Right lobe of liver (tissue), 6 donors: ENCODE data around the gene GSDMA. TPM values are rescaled to one million over a fixed set of nuclear protein-coding genes. Genes with fewer than 3 reads are reported as not detected.
"Not testable (repeated sequence)": the region's sequence is repeated elsewhere in the genome, so short reads cannot be mapped to it uniquely, and the experiment has no call there.

Source experiments
- ATAC-seq, 4 donors: fragments of 200-7000 bp; cut with Tn5 transposase; one replicate each; pipeline ENCODE4 v1.9.1; 2020; ENCODE audit warnings: mild to moderate bottlenecking in 4 of 4, moderate library complexity in 4 of 4
- DNase-seq, 3 donors: peaks; one replicate each; pipeline ENCODE4 v3.0.0-alpha.2; 2020
- H3K27ac ChIP-seq, 3 donors: fragments of 200-600 bp; one replicate each; pipeline ENCODE4 v1.8.0; 2022
- H3K27me3 ChIP-seq, 2 donors: fragments of 200-600 bp; one replicate each; pipeline ENCODE4 v1.8.0; 2022
- H3K36me3 ChIP-seq, 4 donors: fragments of 200-600 bp; sonication (generic) in 1 of 4; one replicate each; pipeline versions ENCODE4 v1.5.1 to v1.8.0; 2017 to 2022; ENCODE audit warnings: control low read depth in 1 of 4
- H3K4me1 ChIP-seq, 4 donors: fragments of 200-600 bp; sonication (generic) in 1 of 4; one replicate each; pipeline versions ENCODE4 v1.5.1 to v1.8.0; 2017 to 2022; ENCODE audit warnings: control low read depth in 1 of 4
- H3K4me3 ChIP-seq, 3 donors: fragments of 200-600 bp; one replicate each; pipeline ENCODE4 v1.8.0; 2022
- H3K9me3 ChIP-seq, 4 donors: fragments of 200-600 bp; sonication (generic) in 1 of 4; one replicate each; pipeline versions ENCODE4 v1.5.1 to v1.8.0; 2017 to 2022; ENCODE audit warnings: control low read depth in 1 of 4
- CTCF ChIP-seq, 4 donors: fragments of 200-600 bp in 3 of 4; fragments of 450-650 bp in 1 of 4; IDR thresholded peaks; one replicate each; pipeline versions ENCODE4 v1.5.1 to v1.8.0; 2016 to 2022; ENCODE audit warnings: antibody characterized with exemption in 4 of 4, mild to moderate bottlenecking in 2 of 4
- POLR2A ChIP-seq: fragments of 450-650 bp; IDR thresholded peaks from one replicate; pipeline ENCODE4 v1.6.1; 2017; ENCODE audit warnings: antibody characterized with exemption, mild to moderate bottlenecking
- WGBS: methylation state at CpG from one replicate; pipeline ENCODE4 v1.1.6; 2018; ENCODE audit warnings: low coverage, low lambda C conversion rate; ENCODE audit not compliant: insufficient coverage; ENCODE audit errors: missing lambda C conversion rate; 5-methylcytosine and 5-hydroxymethylcytosine counted together
- intact Hi-C, 2 donors: fragments of 100-400 bp; cut with DNase I; formaldehyde crosslinking; loops; one replicate each; pipeline versions ENCODE4 v1.11.2 to v1.14.1; 2022
- total RNA-seq, 6 experiments: library from RNA; depleted of rRNA in 2 of 6; stranded (reverse); fragments of >200 nt in 2 of 6; fragmentation: NEBNext Ultra II Directional in 3 of 6; extraction: Animal tissue kit (Norgen Biotek cat#: 25700) in 3 of 6; gene quantifications; one replicate each; pipeline versions ENCODE4 v1.1.0 to v1.2.4, GENCODE V29; 2016 to 2023
- donor health status: DM: no; HTN: yes; CAD: no.
- donor health status: DM: no; HTN: no; CAD: no.
- donor health status: DM: no; HTN: no; CAD: no.
- donor health status: DM: no; HTN: yes; CAD: no.
- donor health status: DM: no; HTN: yes; CAD: no.

GSDMA gene
- total RNA-seq, 6 experiments from 2014 or later: 0.42 to 0.99 TPM; not detected in 4

- ATAC-seq: no peak
- intact Hi-C loops: no loop called here
- Histone ChIP-seq H3K9me3 (no peaks in the 10 kb centered on the region), H3K36me3 (no peaks in the 10 kb centered on the region), H3K27me3 (no peaks in the 10 kb centered on the region), H3K4me1 (no peaks in the 10 kb centered on the region), H3K4me3 (no peak overlapping the region), H3K27ac (no peak overlapping the region)
- no peak for TF ChIP-seq CTCF (IDR thresholded peaks at IDR 0.05)
- TF ChIP-seq POLR2A: no peak
- WGBS: 87% methylated on average over 6 of the region's 7 CpGs
- no peak for DNase-seq
Observed at GRCh38 chr17:40004712-40005111, 41.9 kb downstream of the GSDMA start.

GRCh38 chr17:40005520-40005919 lies 42.7 kb downstream of the GSDMA start:
- 96% methylated on average over 3 of the region's 6 CpGs for WGBS
- ATAC-seq: no peak
- H3K4me3 ChIP-seq: no peak overlapping the region
- H3K27me3 ChIP-seq: no peaks in the 10 kb centered on the region
- no peaks in the 10 kb centered on the region for H3K36me3 ChIP-seq
- intact Hi-C loops: no loop called here
- H3K4me1 ChIP-seq: no peaks in the 10 kb centered on the region
- no peak for TF ChIP-seq CTCF (IDR thresholded peaks at IDR 0.05)
- no peak for TF ChIP-seq POLR2A
- no peak for DNase-seq
- H3K27ac ChIP-seq: no peak overlapping the region
- H3K9me3 ChIP-seq: no peaks in the 10 kb centered on the region

GRCh38 chr17:40010946-40011500 lies 48.2 kb downstream of the GSDMA start:
- not testable (repeated sequence) for H3K4me3 ChIP-seq, DNase-seq, H3K27me3 ChIP-seq, H3K9me3 ChIP-seq, H3K27ac ChIP-seq, ATAC-seq, H3K36me3 ChIP-seq, H3K4me1 ChIP-seq
- intact Hi-C loops: loop anchor here (10.0 kb wide), 4 partner anchors 64 to 184 kb away; partner anchors contain the start of gene RAPGEFL1 (in 1 of the 2)
- WGBS: no CpG with 5 or more reads among the region's 38 CpGs

DNA sequence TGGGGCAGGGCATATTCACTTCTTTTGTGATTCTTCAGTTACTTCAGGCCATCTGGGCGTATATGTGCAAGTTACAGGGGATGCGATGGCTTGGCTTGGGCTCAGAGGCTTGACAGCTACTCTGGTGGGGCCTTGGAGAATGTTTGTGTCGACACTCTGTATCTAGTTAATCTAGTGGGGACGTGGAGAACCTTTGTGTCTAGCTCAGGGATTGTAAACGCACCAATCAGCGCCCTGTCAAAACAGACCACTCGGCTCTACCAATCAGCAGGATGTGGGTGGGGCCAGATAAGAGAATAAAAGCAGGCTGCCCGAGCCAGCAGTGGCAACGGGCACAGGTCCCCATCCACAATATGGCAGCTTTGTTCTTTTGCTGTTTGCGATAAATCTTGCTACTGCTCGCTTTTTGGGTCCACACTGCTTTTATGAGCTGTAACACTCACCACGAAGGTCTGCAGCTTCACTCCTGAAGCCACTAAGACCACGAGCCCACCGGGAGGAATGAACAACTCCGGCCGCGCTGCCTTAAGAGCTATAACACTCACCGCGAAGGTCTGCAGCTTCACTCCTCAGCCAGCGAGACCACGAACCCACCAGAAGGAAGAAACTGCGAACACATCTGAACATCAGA lies 49.3 kb downstream of the GSDMA start:
- H3K27ac ChIP-seq, H3K27me3 ChIP-seq, ATAC-seq, H3K4me3 ChIP-seq, H3K9me3 ChIP-seq, H3K4me1 ChIP-seq, DNase-seq, H3K36me3 ChIP-seq: not testable (repeated sequence)
- WGBS: 55% methylated on average over 12 of the region's 22 CpGs
- intact Hi-C loops: loop anchor here (10.0 kb wide), 4 partner anchors 63 to 183 kb away; partner anchors contain the start of gene RAPGEFL1 (in 1 of the 2)

DNA sequence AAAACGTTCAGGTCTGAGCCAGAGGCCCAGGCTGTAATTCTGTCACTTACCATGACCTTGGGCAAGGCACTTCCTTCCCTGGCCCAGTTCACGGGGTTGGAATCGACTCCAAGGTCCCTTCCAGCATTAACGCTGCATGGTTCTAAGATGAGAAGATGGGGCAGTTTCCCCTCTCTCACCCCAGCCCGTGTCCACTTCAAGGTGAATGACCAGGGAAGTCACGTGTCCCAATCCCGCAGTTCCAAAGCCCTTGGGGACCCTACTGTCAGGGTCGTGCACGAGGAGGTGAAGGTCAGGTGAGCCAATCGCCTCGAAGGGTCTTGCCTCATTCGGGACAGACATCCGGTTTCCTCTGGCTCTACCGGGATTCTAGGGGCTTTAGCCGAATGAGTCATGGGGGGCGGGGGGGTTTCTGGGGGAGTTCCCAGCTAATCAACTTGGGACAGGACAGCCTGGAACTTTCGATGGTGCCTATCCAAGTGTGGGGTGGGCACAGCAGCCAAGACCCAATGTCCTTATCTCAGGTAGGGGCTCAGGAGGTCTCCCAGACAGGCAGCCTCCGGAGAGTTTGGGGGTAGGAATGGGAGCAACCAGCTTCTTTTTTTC lies 51.7 kb downstream of the GSDMA start:
- Histone ChIP-seq H3K27me3 (no peaks in the 10 kb centered on the region), H3K4me3 (no peak overlapping the region), H3K27ac (no peak overlapping the region), H3K9me3 (no peaks in the 10 kb centered on the region), H3K4me1 (no peaks in the 10 kb centered on the region), H3K36me3 (peaks cover 0 to 2% (median 0%) of the 10 kb centered on the region in 4 donors)
- intact Hi-C loops: loop anchor here (10.0 kb wide), 4 partner anchors 60 to 180 kb away; partner anchors contain the start of gene RAPGEFL1 (in 1 of the 2)
- DNase-seq: no peak
- peak in 2 of 4 donors; percentile 5 to 24 for ATAC-seq
- TF ChIP-seq POLR2A (no peak), CTCF (IDR thresholded peaks at IDR 0.05) (no peak)
- 39% methylated on average over 9 of the region's 18 CpGs for WGBS
